Activated CD4-positive, CD25-positive, alpha-beta regulatory T cell treated with anti-CD3 and anti-CD28 coated beads, Interleukin-2, amount 50 U/mL, for 16 hours (primary cell): Measurements from ENCODE around the gene ETV6.

Experiments
- DNase-seq: peaks from one replicate; pipeline ENCODE4 v3.0.0-alpha.2; 2020; ENCODE audit warnings: low read depth, low spot score

ETV6 gene

GRCh38 chr12:11776316-11776715 lies 126.8 kb downstream of the ETV6 start:
- DNase-seq, result no peak

DNA sequence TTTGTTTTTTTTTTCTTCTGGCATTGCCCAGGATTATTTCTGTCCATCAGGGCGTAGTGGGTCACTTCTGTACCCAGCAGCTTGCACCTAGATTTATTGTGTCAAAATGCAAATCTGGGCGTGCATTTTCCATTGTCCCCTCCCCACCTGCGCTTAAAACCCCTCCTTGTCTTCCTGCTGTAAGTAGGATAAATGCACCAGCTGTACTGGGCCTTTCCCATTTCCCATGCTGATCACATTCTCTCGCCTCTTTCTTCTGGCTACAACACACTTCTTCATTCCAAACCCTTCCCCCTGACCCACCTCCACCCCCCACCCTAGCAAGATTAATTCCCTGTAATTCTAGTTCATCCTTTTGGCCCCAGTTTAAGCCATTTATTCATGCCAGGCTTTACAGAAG lies 128.0 kb downstream of the ETV6 start:
- no peak for DNase-seq

DNA sequence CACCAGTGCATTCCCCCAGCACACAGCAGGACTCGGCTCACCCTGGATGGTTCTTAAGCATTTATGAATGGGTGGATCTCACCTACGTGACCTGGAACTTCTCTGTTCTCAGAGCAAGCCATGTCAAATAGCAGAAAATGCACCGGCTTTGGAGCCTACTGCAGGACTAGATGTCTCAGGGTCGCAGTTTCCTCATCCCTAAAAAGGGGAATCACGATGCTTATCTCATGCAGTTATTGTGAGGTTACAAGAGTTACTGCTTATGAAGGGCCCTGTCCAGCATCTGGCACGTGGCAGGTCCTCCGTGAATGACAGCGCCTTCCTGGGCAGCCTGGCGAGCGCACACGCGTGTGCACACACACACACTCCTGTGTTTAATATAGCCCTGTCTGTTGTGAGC lies 128.5 kb downstream of the ETV6 start:
- DNase-seq, result no peak

GRCh38 chr12:11778713-11779685 lies 129.5 kb downstream of the ETV6 start:
- no peak for DNase-seq

DNA sequence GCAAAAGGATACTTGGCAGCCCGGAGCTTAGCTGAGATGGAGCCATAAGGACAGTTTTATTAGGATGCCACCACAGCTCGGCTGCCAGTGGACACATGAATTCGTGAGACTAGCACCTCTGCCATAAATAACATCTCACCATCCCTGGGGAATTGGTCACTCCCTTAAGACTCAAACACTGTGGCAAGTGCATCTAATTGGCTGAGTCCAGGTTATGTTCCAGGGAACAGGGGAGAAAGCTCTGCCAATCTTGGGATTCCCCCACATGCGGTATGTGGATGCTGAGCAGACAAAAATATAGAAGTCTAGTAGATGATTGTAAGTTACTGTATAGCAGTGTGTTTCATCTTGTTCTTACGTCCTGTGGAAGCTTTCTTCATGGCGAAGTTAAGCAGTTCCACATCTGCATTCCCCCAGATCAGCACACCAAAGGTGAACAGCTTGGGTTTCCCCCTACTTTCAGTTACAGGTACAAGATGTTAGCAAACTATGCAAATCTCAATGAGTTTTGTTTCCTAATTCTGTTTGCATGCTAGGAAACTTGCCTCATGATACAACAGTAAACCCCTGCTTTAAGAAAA lies 131.1 kb downstream of the ETV6 start:
- DNase-seq, result no peak

DNA sequence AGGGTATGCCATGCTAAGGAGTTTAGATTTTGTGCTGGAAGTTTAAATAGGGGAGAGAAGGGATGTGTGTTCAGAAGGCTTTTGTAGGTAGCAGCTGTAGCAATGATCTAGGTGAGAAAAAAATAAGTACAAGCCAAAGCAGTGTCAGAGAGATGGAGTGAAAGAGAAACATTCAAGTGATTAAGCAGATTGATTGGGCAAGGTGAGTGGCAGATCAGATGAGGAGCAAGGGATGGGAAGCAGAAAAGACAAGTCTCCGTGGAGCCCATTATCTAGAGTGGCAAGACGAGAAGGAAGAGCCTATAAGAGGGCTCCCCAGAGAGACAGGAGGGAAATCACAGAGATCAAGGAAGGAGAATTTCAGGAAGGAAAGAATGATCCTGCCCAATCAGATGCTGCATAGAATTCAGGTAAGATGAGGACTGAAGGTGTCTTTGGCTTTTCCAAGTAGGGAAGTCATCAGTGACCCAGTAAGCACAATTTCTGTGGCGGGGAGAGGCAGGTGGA lies 133.5 kb downstream of the ETV6 start:
- no peak for DNase-seq

- DNase-seq, result no peak
These were observed 136.2 kb downstream of the ETV6 start for GRCh38 chr12:11785712-11786111.

DNA sequence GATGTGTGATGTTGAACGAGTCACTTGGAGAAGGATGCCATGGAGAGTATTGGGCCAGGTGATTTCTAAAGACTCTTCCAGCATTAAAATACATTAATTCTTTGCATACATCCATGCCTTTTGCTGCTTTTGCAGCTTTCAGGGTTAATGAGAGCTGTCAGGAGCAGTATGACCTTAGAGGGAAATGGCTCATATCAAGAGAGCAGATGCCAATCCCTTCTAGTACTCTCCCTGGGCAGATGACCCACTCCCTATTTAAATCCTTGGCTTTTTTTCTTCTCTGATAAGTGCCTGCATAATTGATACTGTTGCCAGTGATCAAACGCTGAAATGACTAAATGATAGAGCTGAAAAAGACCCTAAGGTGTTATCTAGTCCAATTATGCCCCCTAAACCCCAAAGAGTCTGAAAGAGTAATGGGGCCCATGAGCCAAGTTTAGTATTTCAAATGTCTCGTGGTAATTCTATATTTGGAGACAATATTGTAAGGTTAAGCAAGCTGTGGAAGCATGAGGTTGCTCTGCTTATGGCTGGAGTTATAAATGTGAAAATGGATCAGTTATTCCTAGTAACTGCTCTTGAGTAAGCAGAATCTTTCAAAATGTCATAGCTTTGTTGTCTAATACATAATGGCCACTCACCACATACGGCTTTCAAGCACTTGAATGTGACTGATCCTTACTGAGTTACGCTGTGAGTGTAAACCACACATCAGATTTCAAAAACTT lies 137.3 kb downstream of the ETV6 start:
- DNase-seq, result no peak

DNA sequence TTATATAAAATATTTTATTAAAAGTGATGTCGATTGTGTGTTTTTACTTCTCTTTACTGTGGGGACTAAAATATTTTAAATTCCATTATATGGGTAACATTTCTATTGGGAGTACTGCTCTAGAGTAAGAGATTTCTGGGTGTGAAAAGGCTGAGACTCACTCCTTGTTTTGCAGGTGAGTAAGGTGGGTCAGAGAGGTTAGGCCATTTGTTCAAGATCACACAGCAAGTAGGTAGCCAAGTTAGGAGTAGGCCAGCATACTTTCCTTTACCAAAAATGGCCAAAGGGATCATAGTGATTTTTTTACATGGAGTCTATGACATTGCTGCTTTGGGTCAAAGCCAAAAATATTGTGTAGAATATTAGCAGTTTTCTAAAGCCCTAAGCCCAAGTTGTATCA lies 138.0 kb downstream of the ETV6 start:
- DNase-seq, result no peak

GRCh38 chr12:11787933-11788849 lies 138.7 kb downstream of the ETV6 start:
- no peak for DNase-seq

DNA sequence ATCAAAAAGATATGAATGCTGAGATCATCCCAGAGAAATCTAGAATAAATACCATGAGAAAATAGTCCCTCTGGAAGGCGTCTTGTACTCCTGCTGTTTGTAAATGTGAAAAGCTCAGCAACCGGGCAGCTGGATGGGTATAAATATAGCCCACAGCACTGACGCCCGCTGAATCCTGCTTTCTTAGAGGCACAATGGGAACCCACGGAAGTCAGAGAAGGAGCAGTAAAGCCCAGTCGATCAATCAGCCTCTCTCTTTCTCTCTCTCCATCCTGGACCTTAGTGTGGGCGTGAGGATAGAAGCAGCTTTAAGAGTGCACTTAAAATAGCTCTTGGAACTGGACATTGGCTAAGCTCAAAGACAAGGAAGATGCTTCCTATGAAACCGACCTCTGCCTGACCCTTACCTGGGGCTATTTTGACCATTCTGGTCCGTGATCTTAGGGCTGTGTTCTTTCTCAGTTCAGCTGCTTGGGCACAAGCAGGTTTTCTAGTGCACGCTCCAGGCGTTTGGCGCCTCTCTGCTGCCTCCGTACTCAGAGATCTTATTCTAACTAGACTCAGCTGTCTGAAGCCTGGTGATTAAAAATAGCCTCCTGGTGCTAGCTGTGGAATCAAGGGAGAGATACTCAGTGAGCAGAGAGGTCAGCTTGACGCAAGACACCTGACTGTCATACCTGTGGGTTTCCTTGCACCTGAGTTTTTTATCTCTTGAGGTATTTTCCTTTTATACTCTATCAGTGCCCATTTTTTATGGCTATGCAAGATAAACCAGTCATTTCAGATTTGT lies 144.6 kb downstream of the ETV6 start:
- DNase-seq, result no peak

DNA sequence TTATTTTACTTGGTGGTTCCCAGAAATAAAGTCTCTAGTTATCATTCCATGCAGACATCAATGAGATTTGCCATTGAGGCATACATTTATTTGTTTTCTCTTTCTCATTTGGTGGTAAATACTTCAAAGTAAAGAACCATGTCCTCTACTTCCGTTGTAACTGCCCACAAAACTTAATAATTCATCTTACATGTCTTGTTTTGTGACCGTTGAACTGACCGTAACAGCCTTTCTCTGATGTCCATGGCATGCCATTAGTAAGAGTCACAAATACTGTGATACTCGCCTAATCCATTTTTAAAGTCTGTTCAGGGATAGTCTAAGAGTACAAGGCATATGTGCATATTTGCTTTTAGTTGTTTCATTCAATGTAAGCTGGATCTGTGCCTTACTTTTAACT lies 145.3 kb downstream of the ETV6 start:
- DNase-seq, result no peak

DNA sequence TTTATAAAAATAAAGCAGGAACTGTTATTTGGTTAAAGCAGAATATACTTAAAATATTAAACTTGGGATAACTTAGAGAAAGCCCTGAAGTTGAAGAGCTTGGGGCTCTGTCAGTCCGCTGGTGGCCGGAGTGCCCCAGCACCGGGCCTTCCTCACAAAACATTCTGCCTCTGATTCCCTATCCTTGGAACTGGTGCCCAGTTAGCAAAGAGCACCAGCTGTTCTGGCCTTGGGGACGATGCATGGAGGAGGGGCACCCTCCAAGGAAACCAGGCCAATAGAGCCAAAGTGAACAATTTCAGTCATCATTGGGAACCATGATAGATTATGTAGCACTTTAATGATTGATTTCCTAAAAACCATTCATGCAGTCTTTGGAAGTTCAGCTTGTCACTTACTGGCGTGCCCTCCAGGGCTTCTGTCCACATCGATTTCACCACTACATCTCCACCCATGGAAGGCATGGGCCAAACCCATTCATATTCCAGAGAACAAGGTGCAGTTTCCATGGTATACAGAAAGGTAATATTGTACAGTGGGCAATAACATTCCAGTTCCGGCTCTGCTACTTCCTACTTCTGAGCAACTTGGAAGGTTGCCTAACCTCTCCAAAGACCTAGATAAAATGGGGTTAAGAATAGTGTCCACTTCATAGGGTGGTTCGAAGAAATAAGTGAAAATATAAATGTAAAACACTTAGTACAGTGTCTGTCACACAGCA lies 145.9 kb downstream of the ETV6 start:
- no peak for DNase-seq

DNA sequence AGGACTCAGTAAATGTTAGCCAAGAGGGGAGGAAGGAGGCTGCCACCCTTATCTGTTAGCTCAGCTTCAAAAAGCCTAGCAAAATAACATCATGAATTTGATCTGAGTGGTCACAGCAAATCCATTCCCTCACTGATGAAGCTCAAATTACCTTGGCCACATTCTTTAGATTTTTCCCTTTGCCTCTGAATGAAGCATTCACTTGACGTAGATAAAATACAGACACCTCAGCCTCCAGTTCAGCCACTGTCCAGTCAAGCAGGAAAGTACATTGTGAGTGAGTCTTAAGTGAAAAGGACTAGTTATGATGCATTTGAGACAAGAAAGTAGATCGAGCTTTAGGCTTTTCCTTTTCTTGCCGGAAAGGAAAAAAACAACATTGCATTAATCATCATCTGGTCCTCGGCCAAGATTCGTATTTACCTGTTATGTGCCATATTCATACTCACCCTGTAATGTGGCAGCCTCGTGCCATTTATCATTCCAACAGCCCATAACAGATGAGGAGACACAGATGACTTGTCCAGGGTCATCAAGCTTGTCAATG lies 146.5 kb downstream of the ETV6 start:
- no peak for DNase-seq

GRCh38 chr12:11797317-11797913 lies 147.9 kb downstream of the ETV6 start:
- DNase-seq, result no peak

DNA sequence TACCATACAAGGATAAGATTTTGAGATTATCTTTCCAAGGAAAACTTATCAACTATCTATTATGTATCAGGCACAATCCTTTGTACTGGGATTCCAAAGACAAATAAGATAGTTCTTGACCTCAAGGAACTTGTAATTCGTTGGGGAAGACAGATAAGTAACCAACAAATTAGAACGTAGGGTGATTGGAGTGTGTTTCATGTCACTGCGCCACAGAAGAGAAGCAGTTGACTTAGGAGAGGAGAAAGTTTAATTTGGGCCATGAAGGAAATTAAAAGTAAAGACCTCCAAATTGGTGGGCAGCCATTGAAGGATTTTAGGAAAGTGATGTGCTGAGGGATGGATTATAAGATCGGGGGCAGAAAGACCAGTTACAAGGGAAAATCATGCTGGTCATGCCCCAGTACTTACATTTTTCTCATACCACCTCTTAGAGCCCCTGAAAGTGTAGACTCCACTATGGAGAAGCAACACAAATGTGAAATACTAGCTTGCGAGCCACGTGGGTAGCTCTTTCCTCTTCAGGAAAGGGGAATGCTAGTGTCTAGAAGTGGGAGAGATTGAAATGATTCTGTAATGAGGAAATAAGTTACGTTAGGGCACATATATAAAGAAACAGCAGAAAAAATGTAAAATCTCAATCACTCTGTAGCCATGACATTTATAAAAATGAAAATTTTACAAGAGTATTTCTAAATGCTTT lies 148.7 kb downstream of the ETV6 start:
- DNase-seq, result no peak

GRCh38 chr12:11798856-11799501 lies 149.5 kb downstream of the ETV6 start:
- DNase-seq, result no peak

DNA sequence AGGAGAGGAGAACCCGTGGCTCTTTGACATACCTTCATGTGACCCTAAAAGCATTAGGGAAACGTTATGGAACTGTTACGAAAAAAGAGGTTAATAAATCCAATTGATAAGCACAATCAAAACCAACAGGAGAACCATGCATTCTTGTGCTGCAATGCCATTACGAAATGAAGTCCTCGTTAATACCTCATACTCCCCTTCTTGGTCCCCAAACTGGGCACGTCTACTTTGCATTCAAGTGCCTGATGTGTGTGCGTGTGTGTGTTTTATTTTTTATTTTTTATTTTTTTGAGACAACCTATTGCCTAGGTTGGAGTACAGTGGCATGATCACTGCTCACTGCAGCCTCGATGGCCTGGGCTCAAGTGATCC lies 150.0 kb downstream of the ETV6 start:
- DNase-seq, result no peak
